GM19193 (cell line): ENCODE results near the gene TMEM200C.

Experiments used
- POLR2A ChIP-seq: IDR thresholded peaks from 4 replicates; pipeline ENCODE4 v1.6.1; 2011; ENCODE audit not compliant: insufficient read depth, insufficient read length; ENCODE audit errors: extremely low read depth

TMEM200C gene

GRCh38 chr18:5895299-5895875 lies at the start of gene TMEM200C:
Gene TMEM200C (minus strand): TSS chr18:5895522. CDS start chr18:5892063, 3,459 bp downstream.
- no peak for TF ChIP-seq POLR2A

- TF ChIP-seq POLR2A, result no peak
Observed at GRCh38 chr18:5944448-5944847, 49.1 kb upstream of the TMEM200C start.

GRCh38 chr18:5943514-5943913 lies 48.2 kb upstream of the TMEM200C start:
- no peak for TF ChIP-seq POLR2A

- TF ChIP-seq POLR2A, result no peak
Observed at GRCh38 chr18:5942591-5942990, 47.3 kb upstream of the TMEM200C start.

- TF ChIP-seq POLR2A, result no peak
Observed at GRCh38 chr18:5941890-5942289, 46.6 kb upstream of the TMEM200C start.

GRCh38 chr18:5939801-5940667 lies 44.7 kb upstream of the TMEM200C start:
- TF ChIP-seq POLR2A, result no peak

GRCh38 chr18:5937795-5938194 lies 42.5 kb upstream of the TMEM200C start:
- no peak for TF ChIP-seq POLR2A

GRCh38 chr18:5937121-5937520 lies 41.8 kb upstream of the TMEM200C start:
- TF ChIP-seq POLR2A, result no peak

GRCh38 chr18:5930789-5931188 lies 35.5 kb upstream of the TMEM200C start:
- TF ChIP-seq POLR2A, result no peak

- no peak for TF ChIP-seq POLR2A
Observed at GRCh38 chr18:5918205-5918858, 23.0 kb upstream of the TMEM200C start.

- no peak for TF ChIP-seq POLR2A
Observed at GRCh38 chr18:5914951-5915350, 19.6 kb upstream of the TMEM200C start.

- TF ChIP-seq POLR2A, result no peak
Observed at GRCh38 chr18:5914016-5914415, 18.7 kb upstream of the TMEM200C start.

- no peak for TF ChIP-seq POLR2A
Observed at GRCh38 chr18:5912566-5912965, 17.2 kb upstream of the TMEM200C start.

GRCh38 chr18:5909125-5909524 lies 13.8 kb upstream of the TMEM200C start:
- no peak for TF ChIP-seq POLR2A

- TF ChIP-seq POLR2A, result no peak
Observed at GRCh38 chr18:5903386-5903785, 8.1 kb upstream of the TMEM200C start.

GRCh38 chr18:5900262-5900661 lies 4.9 kb upstream of the TMEM200C start:
- no peak for TF ChIP-seq POLR2A
